TTC549 (cell line): Measurements from ENCODE around the gene SLC10A6.
"Not testable (repeated sequence)": the region's sequence is repeated elsewhere in the genome, so short reads cannot be mapped to it uniquely, and the experiment has no call there.

Experiments used
- FAIRE-seq: peaks from 2 replicates; lab custom pipeline; 2012; peaks lifted over from hg19 to GRCh38; lab: Jason Lieb, UNC

Gene SLC10A6

GRCh38 chr4:86848732-86849619 lies at the start of gene SLC10A6:
Gene SLC10A6, minus strand, starts transcription at chr4:86849384. Its CDS starts 269 bp downstream, at chr4:86849115.
- FAIRE-seq = no peak

DNA sequence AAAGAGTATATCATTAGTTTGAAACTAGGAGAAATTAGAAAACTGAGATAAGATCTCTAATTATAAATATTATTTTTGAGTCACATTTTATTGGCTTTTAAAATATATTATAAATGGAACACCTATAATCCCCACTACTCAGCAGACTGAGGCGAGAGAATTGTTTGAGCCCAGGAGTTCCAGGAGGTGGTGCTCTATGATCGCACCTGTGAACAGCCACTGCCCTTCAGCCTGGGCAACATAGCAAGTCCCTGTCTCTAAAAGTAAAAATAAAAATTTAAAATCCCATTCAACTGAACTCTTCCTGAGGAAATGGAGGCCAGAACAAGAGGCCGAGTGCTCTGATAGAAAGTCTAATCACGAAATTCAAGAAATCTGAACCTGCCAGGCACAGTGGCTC lies 49.4 kb upstream of the SLC10A6 start:
- no peak for FAIRE-seq

GRCh38 chr4:86896596-86896995 lies 47.4 kb upstream of the SLC10A6 start:
- FAIRE-seq = no peak

DNA sequence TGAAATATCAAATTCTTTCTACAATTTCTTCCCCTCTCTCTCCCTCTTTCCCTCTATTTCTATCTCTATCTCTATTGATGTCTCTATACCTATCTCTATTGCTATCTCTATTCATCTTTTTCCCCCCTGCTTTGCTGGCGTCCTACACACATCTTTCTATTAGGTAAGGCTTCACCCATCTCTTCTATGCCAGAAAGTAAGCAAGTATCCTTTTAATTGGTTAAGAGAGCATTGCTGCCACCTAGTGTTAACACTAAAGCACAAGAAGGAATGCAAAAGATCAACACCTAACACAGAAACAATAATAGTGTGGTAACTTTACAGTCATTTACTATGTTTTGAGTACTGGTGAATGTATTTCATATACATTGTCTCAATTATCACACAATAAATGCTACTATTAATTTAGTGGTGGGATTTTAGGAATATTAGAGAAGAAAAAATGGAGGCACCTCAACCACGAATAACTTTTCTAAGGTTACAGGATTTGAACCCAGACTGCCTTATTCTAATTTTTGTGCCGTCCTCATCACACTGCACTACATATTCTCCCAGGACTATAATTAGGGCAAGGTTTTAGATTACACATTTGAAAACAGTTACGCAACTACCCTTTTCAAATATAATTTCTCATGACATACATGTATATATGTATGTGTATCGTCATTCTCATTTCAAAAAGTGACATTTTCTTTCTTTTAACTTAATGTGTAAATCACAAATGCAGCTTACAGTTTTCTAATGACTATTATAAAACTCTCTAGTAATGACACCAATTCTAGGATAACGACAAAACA lies 46.7 kb upstream of the SLC10A6 start:
- peak; percentile 93 for FAIRE-seq

DNA sequence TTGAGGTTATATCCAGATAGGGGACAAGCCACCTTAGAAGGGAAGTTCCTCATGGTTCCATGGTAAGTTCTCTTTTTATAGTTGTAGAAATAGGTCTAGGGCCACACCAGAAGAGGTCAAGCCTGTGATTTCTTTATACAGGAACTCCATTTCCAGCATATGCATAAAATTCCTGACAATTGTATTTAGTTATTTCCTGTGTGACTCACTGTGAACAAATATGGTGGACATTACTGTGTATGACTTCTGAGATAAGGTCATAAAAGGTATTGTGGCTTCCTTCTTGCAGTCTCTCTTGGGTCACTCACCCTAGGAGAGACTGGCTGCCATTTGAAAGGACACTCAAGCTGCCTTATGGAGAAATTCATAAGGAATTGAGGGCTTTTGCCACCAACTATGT lies 45.3 kb upstream of the SLC10A6 start:
- FAIRE-seq = no peak

DNA sequence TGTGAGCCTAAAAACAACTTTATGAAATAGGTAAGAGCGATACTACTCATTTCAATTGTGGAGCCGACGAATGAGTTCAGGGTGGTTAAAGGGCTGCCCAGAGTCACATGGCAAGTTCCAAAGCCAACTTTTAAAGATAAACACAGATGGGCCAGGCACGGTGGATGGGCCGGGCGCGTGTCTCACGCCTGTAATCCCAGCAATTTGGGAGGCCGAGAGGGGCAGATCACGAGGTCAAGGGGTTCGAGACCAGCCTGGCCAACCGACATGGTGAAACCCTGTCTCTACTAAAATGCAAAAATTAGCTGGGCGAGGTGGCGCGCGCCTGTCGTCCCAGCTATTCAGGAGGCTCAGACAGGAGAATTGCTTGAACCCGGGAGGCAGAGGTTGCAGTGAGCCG lies 44.0 kb upstream of the SLC10A6 start:
- FAIRE-seq = no peak

- no peak for FAIRE-seq
These were observed 43.4 kb upstream of the SLC10A6 start for GRCh38 chr4:86892636-86892960.

DNA sequence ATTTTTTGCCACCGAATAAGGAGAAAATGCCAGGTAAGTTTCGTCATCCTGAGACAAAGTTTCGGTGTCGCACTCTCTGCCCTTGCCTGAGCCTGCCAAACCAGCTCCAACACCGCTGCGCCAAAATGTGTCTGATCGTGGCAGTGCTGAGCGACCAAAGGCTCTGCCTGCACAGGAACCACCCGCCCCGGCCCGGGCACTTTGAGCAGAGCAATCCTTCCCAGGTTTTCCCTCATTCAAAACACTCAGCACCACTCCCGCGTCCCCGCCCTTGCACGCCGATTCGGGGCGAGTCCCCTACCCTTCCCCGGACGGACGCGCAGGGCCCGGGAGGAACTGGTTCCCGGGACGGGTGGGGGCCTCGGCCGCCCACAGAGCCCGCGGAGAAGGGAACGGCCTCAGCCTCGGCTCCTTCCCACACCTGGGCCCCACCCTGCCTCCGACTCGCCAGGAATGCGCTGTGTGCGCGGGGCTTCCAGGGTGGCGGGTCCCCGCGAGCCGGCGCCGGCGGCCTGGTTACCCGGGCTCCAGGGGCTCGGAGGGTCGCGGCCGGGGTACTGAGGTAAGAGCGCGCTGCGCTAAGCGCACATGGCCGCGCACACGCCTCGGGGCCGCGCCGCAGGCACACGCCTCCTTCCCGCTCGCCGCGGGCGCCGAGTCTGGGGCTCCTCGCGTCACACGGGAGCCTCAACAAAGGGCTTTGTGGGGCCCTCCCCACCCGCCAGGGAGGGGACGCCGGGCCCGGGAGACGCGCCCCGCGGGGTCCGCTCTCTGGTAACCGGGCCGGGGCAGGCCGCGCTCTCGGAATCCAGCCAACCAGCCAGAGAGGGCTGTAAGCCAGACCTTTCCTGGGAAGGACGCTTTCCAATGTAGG lies 42.8 kb upstream of the SLC10A6 start, which contains the start of gene C4orf36:
TSS of gene C4orf36 (minus strand) at position 661 of the 874 bp plus-strand sequence. CDS start 902 bp downstream, outside the sequence.
- FAIRE-seq = no peak

DNA sequence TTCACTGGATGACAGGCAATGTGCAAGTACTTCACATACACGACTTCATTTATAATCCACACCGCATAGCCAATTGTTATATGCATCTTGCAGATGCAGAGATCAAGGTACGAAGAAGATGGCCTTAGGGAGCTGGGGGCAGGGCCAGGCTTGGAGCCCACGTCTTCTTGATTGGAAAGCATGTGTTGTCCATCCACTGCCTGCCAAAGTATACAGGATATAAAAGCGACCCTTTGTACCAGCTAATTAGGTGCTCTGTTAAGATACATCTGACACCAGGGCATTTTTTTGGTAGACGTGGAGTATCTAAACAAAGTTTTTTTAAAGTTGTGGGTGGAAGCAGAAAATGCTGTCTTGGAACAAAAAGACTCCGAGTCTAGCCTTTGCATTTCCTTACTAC lies 41.6 kb upstream of the SLC10A6 start:
- FAIRE-seq = no peak

- no peak for FAIRE-seq
These were observed 30.5 kb upstream of the SLC10A6 start for GRCh38 chr4:86879641-86880040.

DNA sequence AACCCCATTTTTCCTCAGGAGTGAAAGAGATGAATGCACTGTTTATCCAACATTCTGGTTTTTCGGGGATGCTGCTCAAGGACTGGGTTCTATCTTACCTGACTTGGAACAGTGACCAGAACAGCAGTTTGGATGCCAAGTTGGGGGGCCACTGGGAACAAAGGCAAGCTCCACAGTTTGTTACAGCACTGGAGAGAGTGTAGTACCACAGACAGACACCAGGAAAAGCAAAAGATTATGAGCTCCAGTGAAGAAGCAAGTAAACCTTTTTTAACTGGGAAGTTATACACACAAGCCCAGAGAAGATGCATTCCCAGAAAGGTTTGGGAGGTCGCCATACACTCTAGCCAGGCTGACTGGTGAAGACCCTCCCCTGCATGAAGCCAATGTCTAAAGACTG lies 29.5 kb upstream of the SLC10A6 start:
- no peak for FAIRE-seq

DNA sequence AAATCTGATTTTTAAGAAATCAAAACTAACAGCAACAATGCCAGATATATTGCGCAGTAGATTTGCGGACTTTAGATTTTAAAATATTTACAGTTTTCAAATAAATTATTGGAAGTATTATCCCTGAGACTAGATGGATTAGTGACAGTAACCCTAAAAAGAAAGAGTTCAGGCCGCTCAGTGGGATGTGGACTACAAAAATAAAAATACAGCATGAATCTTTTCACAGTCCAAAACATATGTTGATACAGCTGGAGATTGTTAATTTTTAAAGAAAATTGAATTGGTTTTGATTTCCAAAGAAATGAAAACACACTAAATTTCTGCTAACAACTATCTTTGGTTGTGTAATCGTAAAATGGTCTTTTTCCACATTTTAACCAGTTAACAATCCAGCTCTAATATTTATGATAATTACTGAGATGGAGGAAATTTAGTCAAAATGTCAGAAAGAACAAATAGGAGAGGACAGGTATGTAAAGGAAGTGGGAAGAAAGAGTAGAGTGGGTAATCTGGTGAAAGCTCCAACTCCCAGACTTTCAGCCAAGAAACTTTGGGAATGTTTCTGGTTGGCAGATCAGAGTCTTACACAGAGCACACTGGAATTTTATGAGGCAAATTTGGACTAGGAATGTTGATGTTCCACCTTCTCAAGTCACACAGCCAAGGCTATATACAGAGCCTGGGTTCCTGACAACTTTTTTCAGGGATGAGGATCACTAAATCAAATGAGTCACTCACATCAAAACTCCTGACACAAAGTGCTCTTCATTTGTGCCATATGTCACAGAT lies 27.9 kb upstream of the SLC10A6 start:
- no peak for FAIRE-seq

DNA sequence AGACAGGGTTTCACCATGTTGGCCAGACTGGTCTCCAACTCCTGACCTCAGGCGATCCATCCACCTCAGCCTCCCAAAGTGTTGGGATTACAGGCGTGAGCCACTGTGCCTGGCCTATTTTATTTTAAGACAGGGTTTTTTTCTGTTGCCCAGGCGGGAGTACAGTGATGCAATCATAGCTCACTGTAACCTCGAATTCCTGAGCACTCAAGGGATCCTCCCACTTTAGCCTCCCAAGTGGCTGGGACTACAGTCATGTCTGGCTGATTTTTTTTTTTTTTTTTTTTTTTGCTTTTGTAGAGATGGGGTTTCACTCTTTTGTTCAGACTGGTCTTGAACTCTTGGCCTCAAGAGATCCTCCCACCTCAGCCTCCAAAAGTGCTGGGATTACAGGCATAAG lies 26.3 kb upstream of the SLC10A6 start:
- FAIRE-seq = not testable (repeated sequence)

DNA sequence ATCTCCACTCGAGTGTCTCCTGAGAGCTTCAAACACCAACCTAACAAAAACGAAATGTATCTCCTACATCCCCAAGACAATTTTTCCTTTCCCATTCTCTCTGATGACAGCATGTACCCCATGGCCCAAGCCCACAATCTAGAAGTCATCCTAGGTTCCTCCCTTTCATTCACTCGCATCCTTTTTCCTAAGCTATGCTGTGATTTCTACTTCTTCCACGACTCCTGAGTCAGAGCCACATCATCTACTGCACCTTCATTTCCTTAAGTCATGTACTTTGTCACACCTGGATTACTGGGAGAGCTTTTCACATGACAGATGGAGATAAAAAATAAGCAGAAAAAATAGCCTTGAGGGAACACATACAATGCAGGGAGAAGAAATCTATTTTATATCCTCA lies 23.0 kb upstream of the SLC10A6 start:
- FAIRE-seq = no peak

DNA sequence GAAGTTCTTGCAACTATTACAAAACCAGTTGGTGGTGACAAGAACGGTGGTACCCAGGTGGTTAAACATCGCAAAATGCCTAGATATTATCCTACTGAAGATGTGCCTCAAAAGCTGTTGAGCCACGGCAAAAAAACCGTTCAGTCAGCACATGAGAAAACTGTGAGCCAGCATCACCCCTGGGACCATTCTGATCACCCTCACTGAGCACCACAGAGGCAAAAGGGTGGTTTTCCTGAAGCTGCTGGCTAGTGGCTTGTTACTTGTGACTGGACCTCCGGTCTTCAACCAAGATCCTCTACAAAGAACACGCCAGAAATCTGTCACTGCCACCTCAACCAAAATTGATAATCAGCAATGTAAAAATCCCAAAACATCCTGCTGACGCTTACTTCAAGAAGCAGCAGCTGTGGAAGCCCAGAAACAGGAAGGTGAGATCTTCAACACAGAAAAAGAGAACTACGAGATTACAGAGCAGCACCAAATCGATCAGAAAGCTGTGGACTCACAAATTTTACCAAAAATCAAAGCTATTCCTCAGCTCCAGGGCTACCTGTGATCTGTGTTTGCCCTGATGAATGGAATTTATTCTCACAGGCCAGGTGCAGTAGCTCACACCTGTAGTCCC lies 21.4 kb upstream of the SLC10A6 start:
- FAIRE-seq = no peak

DNA sequence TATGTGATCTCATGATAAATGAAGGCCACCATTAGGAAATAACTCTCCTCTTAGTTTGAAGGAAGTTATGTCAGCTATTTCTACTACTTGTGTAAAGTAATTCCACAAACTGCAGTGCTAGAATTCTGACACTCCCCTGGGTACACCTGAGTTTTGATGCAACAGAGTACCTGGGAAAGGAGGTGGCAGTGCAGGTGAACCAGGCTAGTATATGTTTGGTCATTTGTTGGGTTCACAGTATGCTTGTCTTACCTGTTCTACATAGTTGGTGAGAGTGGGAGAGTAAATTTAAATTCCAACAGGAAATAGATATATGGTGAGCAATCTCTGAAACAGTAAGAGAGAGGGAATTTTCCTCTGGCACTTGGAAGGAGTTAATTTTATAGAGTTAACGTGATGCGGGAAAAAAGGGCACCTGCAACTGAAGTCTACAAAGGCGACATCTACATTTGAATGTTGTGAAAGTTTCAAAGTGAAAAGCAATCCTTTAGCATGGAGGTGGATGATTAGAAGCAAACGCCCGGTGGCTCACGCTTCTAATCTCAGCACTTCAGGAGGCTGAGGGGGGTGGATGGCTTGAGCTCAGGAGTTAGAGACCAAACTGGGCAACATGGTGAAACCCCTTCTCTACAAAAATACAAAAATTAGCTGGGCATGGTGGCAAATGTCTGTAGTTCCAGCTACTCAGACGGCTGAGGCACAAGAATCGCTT lies 8.3 kb upstream of the SLC10A6 start:
- no peak for FAIRE-seq

GRCh38 chr4:86856896-86857295 lies 7.7 kb upstream of the SLC10A6 start:
- no peak for FAIRE-seq

DNA sequence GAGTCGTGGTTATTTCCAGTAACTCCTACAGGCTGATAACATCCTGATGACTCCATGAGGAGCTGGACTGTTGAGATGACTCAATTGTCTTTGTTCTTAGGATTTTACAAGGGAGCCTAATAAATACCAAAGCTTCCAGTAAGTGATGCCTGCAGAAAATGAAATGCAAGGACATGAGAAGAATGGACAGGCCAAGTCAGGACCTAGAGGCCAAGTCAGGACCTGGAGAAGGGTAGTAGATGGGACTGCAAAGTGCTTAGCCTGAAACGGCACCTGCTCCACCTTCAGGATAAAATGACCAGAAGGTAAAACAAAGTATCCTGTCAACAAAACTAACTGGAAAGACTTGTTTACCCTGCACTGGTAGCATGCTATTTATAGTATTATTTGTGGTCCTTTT lies 6.4 kb upstream of the SLC10A6 start:
- no peak for FAIRE-seq

DNA sequence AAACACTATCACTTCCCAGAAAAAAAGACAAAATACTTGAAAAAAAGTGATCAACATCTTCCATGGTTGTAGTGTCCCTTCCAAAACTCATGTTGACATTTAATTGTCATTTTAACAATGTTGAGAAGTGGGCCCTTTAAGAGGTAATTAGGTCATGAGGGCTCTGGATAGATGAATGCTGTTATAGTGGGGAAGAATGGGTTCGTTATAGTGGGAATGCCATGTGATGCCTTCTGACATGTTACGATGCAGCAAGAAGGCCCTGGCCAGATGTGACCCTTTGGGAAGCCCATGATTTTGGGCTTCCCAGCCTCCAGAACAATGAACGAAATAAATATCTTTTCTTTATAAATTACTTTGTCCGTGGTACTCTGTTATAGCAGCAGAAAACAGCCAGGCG lies 4.0 kb upstream of the SLC10A6 start:
- FAIRE-seq = no peak

GRCh38 chr4:86848136-86848535 lies 1.0 kb downstream of the SLC10A6 start:
- no peak for FAIRE-seq

DNA sequence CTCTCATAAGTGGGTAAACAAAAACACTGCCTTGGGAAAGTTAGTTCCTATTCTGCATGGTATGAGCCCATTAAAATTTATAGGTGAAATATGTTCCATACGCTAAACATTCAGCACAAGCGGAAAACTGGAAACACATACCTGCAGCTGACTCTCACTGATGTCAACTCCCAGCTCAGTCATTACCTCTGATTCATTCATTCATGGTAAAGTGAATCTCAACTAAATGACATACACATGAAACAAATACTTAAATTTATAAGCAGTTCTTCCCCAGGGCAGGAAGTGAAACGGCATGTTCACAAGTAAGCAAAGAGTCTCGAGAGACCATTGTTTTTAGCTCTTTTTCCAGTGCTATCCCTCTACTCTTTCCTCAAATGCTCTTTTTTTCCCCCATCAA lies 1.6 kb downstream of the SLC10A6 start:
- no peak for FAIRE-seq
